ENCODE measurements around the gene ARHGEF10L. TPM values are rescaled to one million over a fixed set of nuclear protein-coding genes. Genes with fewer than 3 reads are reported as not detected.

ARHGEF10L gene
- total RNA-seq, 3 donors from 2014 or later (not counting 1 experiment from before 2014, with no cell fraction given) = 0.70 to 1.7 (median 0.94) TPM

GRCh38 chr1:17649371-17650106, 110.0 kb downstream of the ARHGEF10L start:
- 84% methylated on average over 11 of the region's 11 CpGs for WGBS (ENCODE audit: insufficient coverage)
- Mint-ChIP-seq H3K9me3 (no peaks in the 10 kb centered on the region), H3K36me3 (no peaks in the 10 kb centered on the region), H3K27me3 (ENCODE audit: low read depth in 2 of 2) (no peaks in the 10 kb centered on the region), H3K4me1 (no peaks in the 10 kb centered on the region), H3K4me3 (no peak overlapping the region), H3K27ac (no peak overlapping the region)
- intact Hi-C loops (cut with micrococcal nuclease) = no loop called here
- Histone ChIP-seq H3K27me3 (ENCODE audit: control insufficient read depth, insufficient read depth, low read length) (no peaks in the 10 kb centered on the region), H3K4me1 (ENCODE audit: control insufficient read depth, insufficient read depth, low read length) (no peaks in the 10 kb centered on the region), H3K27ac (ENCODE audit: low read length) (no peak overlapping the region), H3K36me3 (ENCODE audit: control insufficient read depth, insufficient read depth, low read length) (no peaks in the 10 kb centered on the region), H3K9me3 (ENCODE audit: control insufficient read depth, insufficient read depth, low read length) (no peaks in the 10 kb centered on the region), H3K4me3 (ENCODE audit: low read length) (no peak overlapping the region)
- no peak for ATAC-seq
- no peak for TF ChIP-seq CTCF (IDR thresholded peaks at IDR 0.05)
- DNase-seq = no peak

GRCh38 chr1:17653276-17653675, 113.8 kb downstream of the ARHGEF10L start:
- DNase-seq = no peak
- no peaks in the 10 kb centered on the region for H3K27me3 Mint-ChIP-seq (ENCODE audit: low read depth in 2 of 2)

GRCh38 chr1:17653728-17654351, 114.3 kb downstream of the ARHGEF10L start:
- Histone ChIP-seq H3K4me1 (ENCODE audit: control insufficient read depth, insufficient read depth, low read length) (no peaks in the 10 kb centered on the region), H3K27ac (ENCODE audit: low read length) (no peak overlapping the region), H3K4me3 (ENCODE audit: low read length) (no peak overlapping the region), H3K27me3 (ENCODE audit: control insufficient read depth, insufficient read depth, low read length) (no peaks in the 10 kb centered on the region), H3K9me3 (ENCODE audit: control insufficient read depth, insufficient read depth, low read length) (no peaks in the 10 kb centered on the region), H3K36me3 (ENCODE audit: control insufficient read depth, insufficient read depth, low read length) (no peaks in the 10 kb centered on the region)
- intact Hi-C loops (cut with micrococcal nuclease) = no loop called here
- ATAC-seq = peak in 1 of 3 donors; percentile 38
- no peaks in the 10 kb centered on the region for H3K9me3 Mint-ChIP-seq
- TF ChIP-seq CTCF (IDR thresholded peaks at IDR 0.05) = no peak
- H3K36me3 Mint-ChIP-seq = no peaks in the 10 kb centered on the region
- H3K4me1 Mint-ChIP-seq = peaks cover 0 to 4% of the 10 kb centered on the region in 2 donors
- WGBS (ENCODE audit: insufficient coverage) = 66% methylated on average over 9 of the region's 9 CpGs
- no peak overlapping the region for H3K27ac Mint-ChIP-seq
- no peak overlapping the region for H3K4me3 Mint-ChIP-seq
- peak in 1 of 2 donors; percentile 38 for DNase-seq
- H3K27me3 Mint-ChIP-seq (ENCODE audit: low read depth in 2 of 2) = no peaks in the 10 kb centered on the region

More at GRCh38 chr1:17653276-17653675, 113.8 kb downstream of the ARHGEF10L start:
- H3K4me1 ChIP-seq (ENCODE audit: control insufficient read depth, insufficient read depth, low read length) = no peaks in the 10 kb centered on the region
- H3K27ac ChIP-seq (ENCODE audit: low read length) = no peak overlapping the region
- ATAC-seq = no peak
- intact Hi-C loops (cut with micrococcal nuclease) = no loop called here
- Mint-ChIP-seq H3K4me3 (no peak overlapping the region), H3K9me3 (no peaks in the 10 kb centered on the region), H3K27ac (no peak overlapping the region), H3K36me3 (no peaks in the 10 kb centered on the region), H3K4me1 (no peaks in the 10 kb centered on the region)
- H3K9me3 ChIP-seq (ENCODE audit: control insufficient read depth, insufficient read depth, low read length) = no peaks in the 10 kb centered on the region
- no peaks in the 10 kb centered on the region for H3K36me3 ChIP-seq (ENCODE audit: control insufficient read depth, insufficient read depth, low read length)
- TF ChIP-seq CTCF (IDR thresholded peaks at IDR 0.05) = no peak
- 82% methylated on average over 7 of the region's 7 CpGs for WGBS (ENCODE audit: insufficient coverage)
- H3K27me3 ChIP-seq (ENCODE audit: control insufficient read depth, insufficient read depth, low read length) = no peaks in the 10 kb centered on the region
- no peak overlapping the region for H3K4me3 ChIP-seq (ENCODE audit: low read length)
